GM18499 (cell line): ENCODE results near the gene PCNX2.

Experiments
- ATAC-seq: cut with Tn5 transposase; IDR thresholded peaks from one replicate; pipeline ENCODE4 v1.9.1; 2021; ENCODE audit warnings: moderate number of reproducible peaks; ENCODE audit not compliant: insufficient read depth, unreplicated experiment

The PCNX2 gene

DNA sequence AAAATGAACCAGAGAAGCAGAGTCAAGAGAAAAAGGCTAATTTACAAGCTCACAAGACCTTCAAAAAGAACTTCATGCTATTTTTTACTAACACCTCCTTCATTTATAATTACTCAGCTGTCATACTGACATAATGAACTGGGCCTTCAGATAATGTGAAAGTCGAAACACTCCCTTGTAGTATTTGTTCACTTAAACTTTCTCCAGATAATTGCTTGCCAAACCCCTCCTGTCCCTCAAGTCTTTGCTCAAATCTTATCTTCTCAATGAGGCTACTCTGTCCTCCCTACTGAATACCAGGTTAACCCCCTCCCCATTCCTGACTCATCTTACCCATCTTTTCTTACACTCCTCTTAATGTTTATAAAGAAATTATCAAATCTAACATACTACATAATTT is 20.9 kb upstream of the PCNX2 start:
- ATAC-seq = no peak

GRCh38 chr1:233315718-233316301 is 20.3 kb upstream of the PCNX2 start:
- no peak for ATAC-seq

GRCh38 chr1:233313434-233314155 is 18.1 kb upstream of the PCNX2 start:
- ATAC-seq = no peak

DNA sequence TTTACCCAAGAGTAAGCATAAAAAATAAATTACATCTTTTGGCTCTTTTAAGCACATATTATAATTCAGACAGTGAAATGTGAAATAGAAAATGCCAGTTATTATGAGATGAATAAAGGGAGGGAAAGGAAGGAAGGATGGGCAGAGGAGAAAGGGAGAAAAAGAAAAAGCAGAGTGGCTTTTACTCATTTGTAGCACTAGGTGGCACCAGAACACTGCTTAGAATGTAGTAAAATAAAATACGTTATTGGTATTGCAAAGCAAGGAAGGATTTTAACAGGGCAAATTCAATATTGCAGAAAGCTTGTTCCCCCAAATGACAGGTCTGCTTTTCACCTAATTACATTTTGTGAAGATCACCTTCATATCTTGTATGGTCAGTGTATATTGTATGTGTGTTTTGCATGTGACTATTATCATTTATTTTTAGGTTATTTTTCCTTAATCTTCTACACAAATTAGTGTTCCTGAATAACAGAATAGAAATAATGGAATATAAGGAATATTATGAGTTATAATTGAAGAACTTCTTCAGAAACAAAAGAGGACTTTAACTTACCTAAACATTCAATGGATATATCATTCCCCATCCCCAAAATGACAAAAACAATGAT is 9.1 kb upstream of the PCNX2 start:
- no peak for ATAC-seq

GRCh38 chr1:233300326-233300725 is 4.8 kb upstream of the PCNX2 start:
- no peak for ATAC-seq

DNA sequence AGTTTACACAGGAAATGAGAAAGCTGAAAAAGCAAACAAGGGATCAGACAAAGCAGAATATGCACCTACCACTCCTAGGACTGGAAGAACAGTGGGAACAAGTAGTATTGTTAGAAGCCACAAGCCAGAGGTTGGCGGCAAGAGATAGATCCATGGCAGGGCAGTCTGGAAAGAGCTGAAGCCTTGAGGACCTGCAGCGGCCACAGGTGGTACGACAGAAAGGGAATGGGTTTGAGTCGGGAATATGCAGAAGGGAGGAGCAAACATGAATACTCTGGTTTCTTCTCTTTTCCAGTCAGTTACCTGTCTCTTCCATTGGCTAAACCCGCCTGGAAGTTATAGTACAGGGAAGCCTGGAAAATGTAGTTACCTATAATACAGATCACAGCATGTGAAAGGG is 3.9 kb upstream of the PCNX2 start:
- no peak for ATAC-seq

- no peak for ATAC-seq
Observed at GRCh38 chr1:233295975-233296322, 424 bp upstream of the PCNX2 start.

- peak; percentile 41 for ATAC-seq
Observed at GRCh38 chr1:233294913-233295236, 650 bp downstream of the PCNX2 start.

DNA sequence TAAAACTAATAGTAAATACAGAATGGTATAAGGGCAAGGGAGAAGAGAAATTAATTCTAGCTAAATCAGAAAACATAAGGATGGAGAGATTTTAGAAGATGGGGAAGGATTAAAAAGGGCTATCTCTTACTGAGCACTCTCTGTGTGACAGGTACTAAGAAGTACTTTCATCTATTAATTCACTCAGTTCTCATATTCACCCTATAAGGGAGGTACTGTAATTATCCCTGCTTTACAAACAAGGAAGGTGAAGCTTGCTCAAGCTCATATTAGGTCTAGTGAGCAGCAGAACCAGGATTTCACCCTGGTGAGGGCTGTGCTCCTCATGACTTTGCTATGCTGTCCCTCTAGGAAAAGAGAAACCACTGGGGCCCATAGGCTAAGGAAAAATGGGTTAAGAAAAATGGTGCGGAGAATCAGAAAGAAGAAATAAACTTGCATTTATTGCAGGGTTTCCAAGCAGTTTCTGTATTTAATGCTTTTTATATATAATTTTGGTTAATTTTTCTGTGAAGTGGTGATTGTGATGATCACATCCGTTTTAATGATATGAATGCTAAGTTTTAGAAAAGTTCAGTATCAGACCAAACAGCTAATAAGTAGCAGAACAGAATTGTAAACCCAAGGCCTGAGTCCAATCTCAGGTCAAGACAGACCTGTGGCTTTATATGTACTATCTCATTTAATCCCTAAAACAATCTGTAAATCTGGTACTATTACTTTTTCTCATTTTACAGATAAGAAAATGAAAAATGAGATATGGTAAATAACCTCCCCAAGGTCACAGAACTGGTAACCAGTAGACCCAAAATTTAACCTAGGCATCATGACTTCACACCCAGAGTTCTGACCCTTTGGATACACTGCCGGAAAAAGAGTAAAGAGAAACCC is 1.7 kb downstream of the PCNX2 start:
- ATAC-seq = no peak

DNA sequence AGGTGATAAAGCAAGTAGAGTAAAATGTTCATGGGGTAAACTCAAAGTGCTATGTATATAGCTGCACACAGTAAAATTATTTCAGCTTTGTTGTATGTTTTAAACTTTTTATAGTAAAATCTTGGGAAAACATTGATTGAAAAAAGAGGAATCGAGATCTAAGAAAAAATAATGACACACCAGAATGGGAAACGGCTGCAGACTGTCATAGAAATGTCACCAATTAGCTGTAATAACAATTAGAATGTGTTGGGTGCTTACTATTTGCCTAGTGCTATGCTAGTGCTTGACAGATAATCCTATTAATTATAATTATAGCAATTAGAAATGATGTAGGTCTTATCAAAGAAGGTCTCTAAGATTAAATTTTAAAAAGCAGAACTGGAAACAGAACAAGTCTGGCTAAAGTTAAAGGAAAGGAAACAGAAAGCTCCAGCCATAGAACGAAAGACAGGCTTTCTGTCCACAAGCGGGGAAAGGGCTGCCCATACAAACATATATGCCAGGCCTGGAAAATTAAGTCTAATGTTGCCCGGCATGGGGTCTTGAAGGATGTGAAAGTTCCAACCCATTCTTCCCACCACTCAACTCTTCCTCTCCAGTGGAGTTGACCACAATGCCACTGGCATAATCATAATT is 5.0 kb downstream of the PCNX2 start:
- no peak for ATAC-seq

GRCh38 chr1:233289676-233290075 is 5.8 kb downstream of the PCNX2 start:
- ATAC-seq = no peak

DNA sequence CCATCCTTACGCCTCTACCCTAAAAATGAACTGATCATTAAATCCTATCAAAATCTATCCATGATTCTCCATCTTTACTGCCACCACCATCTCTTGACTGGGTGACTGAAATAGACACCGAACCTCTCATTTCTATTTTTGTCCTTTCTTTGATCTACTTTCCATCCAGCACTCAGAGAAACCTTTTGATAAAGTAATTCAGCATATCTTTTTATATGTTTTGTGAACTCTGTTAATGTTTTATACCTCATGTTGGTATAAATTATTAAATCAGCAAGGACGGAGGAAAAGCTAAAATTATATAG is 13.0 kb downstream of the PCNX2 start:
- ATAC-seq = no peak

- ATAC-seq = peak; percentile 72
Observed at GRCh38 chr1:233281711-233282581, 13.6 kb downstream of the PCNX2 start.

GRCh38 chr1:233279971-233280370 is 15.6 kb downstream of the PCNX2 start:
- no peak for ATAC-seq

GRCh38 chr1:233278631-233279030 is 16.9 kb downstream of the PCNX2 start:
- no peak for ATAC-seq

DNA sequence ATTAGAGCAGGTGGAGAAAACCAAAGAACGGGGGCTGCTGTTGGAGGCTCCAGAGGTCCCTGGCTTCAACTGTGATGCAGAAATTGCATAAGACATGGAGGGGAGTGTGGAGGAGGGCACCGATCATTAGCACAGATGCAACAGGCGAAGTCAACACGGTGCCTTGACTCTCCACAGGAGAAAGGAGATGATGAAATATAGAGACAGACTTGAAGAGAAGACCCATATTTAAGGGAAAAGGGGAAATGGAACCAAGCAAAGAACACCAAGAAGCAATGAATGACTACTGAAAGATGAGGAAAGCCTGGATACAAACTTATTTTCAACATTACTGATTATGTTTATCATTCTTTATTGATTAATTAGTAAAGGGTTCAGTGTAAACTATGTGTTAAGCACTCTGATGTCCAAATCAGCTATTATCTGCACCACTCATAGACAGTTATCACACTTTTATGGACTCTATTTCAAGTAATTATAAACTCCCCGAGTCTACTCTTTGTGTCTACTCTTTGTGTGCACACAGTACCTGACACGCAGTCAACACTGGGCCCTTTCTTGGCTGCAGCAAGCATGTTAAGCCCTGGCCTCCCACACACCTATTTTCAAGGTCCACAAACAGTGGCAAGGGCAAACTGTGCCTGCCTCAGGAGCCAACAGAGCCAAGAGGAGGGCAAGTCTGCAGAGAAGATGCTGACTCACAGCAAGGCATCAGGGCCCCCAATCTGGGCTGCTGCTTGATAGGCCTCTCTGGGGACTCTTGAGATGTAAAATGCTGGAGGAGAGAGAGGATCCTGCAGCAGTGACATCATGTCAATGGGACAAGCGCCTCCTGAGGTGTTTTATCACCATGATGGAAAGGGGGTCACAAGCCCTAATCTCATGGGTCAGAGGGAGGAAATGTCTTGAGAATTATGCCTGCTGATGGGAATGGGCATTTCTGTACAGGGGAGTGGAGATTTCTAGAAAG is 17.6 kb downstream of the PCNX2 start:
- ATAC-seq = no peak

DNA sequence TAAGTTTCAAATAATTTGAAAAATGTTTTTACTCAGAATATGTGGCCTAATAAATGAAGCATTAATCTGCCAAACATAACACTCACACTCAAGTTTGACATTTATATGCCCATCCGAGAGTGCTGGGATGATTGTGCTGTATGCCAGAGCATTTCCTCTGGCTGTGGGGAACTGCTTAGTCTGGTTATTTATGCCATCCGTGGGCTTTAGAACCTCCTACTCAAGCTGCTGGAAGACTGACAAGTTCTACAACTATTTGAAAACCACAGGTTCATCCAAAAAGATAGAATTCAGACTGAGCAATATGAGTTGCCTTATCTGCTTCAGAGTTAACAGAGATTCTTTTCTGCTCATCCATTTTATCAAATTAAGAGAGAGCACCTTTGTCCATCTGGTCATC is 25.9 kb downstream of the PCNX2 start:
- no peak for ATAC-seq

DNA sequence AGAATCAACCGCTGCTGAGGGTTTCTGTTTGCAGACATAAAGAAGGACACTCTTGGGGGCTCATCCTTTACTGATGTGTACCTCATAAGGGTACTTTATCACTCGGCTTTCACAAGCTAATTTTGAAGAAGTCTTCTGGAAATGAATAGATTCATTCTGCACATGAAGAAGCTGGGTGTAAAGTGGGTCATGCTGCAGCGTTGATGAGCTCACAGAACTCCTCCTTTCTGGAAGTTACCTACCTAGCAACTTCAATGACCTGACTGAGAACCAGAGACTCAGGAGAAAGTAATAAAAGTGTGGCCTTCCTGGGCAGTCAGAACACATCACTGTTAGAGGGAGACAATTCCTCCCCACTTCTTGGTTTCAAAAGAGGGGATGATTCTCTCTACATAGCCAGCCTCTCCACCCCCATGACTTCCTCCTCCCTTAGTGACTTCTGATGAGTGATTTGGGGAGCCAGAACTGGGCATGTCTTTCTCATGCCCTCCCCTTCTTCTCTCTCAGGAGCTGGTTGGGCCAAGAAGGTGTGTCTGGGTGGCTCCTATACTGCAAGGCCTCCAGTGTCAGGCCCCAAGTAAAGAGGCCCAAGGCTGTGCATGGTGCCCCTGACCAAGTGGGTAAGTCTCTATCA is 27.0 kb downstream of the PCNX2 start:
- ATAC-seq = no peak
